Measurements from ENCODE around the gene ZBTB21.
A peak's percentile ranks its signal among the peaks of the same experiment; 100 is the strongest.
"Not testable (repeated sequence)": the region's sequence is repeated elsewhere in the genome, so short reads cannot be mapped to it uniquely, and the experiment has no call there.

The ZBTB21 gene

GRCh38 chr21:42017022-42017421 lies 6.9 kb upstream of the ZBTB21 start:
- DNase-seq, result no peak

- DNase-seq, result no peak
Observed at GRCh38 chr21:42016364-42016985, 6.3 kb upstream of the ZBTB21 start.

- no peak for DNase-seq
Observed at GRCh38 chr21:42013931-42014330, 3.8 kb upstream of the ZBTB21 start.

- no peak for DNase-seq
Observed at GRCh38 chr21:42013376-42013775, 3.2 kb upstream of the ZBTB21 start.

- no peak for DNase-seq
Observed at GRCh38 chr21:42012763-42013329, 2.7 kb upstream of the ZBTB21 start.

GRCh38 chr21:42012344-42012743 lies 2.2 kb upstream of the ZBTB21 start:
- DNase-seq, result peak; percentile 65

GRCh38 chr21:42010507-42011495 lies 641 bp upstream of the ZBTB21 start:
- no peak for DNase-seq

GRCh38 chr21:42009018-42009830 lies 936 bp downstream of the ZBTB21 start:
- DNase-seq, result peak; percentile 63

- no peak for DNase-seq
Observed at GRCh38 chr21:42007356-42007940, 2.7 kb downstream of the ZBTB21 start.

- DNase-seq, result no peak
Observed at GRCh38 chr21:42006765-42007164, 3.4 kb downstream of the ZBTB21 start.

GRCh38 chr21:42004406-42005199 lies 5.6 kb downstream of the ZBTB21 start:
- DNase-seq, result no peak

GRCh38 chr21:42003051-42003461 lies 7.1 kb downstream of the ZBTB21 start:
- no peak for DNase-seq

GRCh38 chr21:42002421-42002958 lies 7.7 kb downstream of the ZBTB21 start:
- no peak for DNase-seq

- DNase-seq, result no peak
Observed at GRCh38 chr21:42001781-42002180, 8.4 kb downstream of the ZBTB21 start.

GRCh38 chr21:42000908-42001307 lies 9.3 kb downstream of the ZBTB21 start:
- DNase-seq, result no peak

- no peak for DNase-seq
Observed at GRCh38 chr21:41997657-41998056, 12.5 kb downstream of the ZBTB21 start.

- no peak for DNase-seq
Observed at GRCh38 chr21:41995577-41995976, 14.6 kb downstream of the ZBTB21 start.

GRCh38 chr21:41994613-41995012 lies 15.5 kb downstream of the ZBTB21 start:
- not testable (repeated sequence) for DNase-seq

GRCh38 chr21:41993744-41994143 lies 16.4 kb downstream of the ZBTB21 start:
- no peak for DNase-seq

- no peak for DNase-seq
Observed at GRCh38 chr21:41992576-41992975, 17.6 kb downstream of the ZBTB21 start.

GRCh38 chr21:41991659-41992058 lies 18.5 kb downstream of the ZBTB21 start:
- DNase-seq, result no peak

Data from left hindlimb (tissue), 1 donor.